ENCODE results near the gene ZC3HAV1. TPM values are rescaled to one million over a fixed set of nuclear protein-coding genes. Genes with fewer than 3 reads are reported as not detected.
A peak's percentile ranks its signal among the peaks of the same experiment; 100 is the strongest.

The ZC3HAV1 gene
- total RNA-seq, 1 donor from 2014 or later: 20.7 TPM

DNA sequence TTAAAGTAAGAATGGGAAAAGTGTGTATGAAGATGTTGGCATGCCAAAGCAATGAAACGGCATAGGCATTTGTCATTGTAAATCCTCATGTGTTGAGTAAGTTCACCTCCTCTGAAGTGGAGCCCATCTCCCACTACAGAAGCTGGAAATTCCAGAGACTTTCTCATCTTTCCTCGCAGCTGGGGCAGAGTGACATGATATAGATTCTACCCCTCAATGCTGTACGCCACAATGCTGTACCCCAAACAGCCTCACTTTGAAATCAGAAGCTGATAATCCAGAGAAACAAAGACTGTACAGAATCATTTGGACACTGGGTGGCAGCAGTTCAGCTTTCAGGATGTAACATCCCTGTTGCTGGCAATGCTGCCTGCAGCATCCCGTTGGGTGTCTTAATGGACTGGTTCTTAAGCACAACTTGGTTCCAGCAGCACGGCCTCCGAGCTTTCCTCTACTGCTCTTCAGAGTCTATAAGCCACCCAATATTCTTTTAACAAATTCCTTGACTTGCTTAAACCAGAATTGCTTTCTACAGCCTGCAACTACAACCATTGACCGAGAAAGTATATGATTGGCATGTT lies 92.5 kb downstream of the ZC3HAV1 start:
- TF ChIP-seq, protein P1, sequence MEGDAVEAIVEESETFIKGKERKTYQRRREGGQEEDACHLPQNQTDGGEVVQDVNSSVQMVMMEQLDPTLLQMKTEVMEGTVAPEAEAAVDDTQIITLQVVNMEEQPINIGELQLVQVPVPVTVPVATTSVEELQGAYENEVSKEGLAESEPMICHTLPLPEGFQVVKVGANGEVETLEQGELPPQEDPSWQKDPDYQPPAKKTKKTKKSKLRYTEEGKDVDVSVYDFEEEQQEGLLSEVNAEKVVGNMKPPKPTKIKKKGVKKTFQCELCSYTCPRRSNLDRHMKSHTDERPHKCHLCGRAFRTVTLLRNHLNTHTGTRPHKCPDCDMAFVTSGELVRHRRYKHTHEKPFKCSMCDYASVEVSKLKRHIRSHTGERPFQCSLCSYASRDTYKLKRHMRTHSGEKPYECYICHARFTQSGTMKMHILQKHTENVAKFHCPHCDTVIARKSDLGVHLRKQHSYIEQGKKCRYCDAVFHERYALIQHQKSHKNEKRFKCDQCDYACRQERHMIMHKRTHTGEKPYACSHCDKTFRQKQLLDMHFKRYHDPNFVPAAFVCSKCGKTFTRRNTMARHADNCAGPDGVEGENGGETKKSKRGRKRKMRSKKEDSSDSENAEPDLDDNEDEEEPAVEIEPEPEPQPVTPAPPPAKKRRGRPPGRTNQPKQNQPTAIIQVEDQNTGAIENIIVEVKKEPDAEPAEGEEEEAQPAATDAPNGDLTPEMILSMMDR (conservative IDR thresholded peaks at IDR 0.05): peak; percentile 77
- Mint-ChIP-seq H3K36me3 (no peaks in the 10 kb centered on the region), H3K27me3 (no peaks in the 10 kb centered on the region), H3K4me1 (ENCODE audit: unreplicated experiment) (no peaks in the 10 kb centered on the region), H3K4me3 (no peak overlapping the region), H3K9me3 (no peaks in the 10 kb centered on the region), H3K27ac (no peak overlapping the region)
- no peak for DNase-seq (ENCODE audit: extremely low spot score, unreplicated experiment)

DNA sequence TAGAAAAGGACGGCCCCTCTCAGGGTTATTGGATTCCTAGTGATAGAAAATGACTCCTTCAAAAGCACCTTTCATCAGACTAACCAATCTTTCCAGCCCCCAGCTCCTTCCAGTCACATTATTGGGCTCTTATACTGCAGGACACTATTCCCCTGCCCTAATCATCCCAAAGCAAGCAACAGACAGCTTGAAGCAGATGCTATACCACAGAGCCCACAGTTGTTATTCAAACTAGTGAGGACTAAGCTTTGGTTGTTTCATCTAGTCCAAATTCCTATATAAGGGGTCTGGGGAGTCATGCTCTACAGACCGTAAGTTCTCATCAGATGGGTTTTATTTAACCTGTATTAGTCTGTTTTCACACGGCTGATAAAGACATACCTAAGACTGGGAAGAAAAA lies 98.1 kb downstream of the ZC3HAV1 start:
- Mint-ChIP-seq H3K4me3 (no peak overlapping the region), H3K4me1 (ENCODE audit: unreplicated experiment) (no peaks in the 10 kb centered on the region), H3K27me3 (no peaks in the 10 kb centered on the region), H3K36me3 (no peaks in the 10 kb centered on the region), H3K9me3 (no peaks in the 10 kb centered on the region), H3K27ac (no peak overlapping the region)
- DNase-seq (ENCODE audit: extremely low spot score, unreplicated experiment): no peak
- TF ChIP-seq, protein P1 (conservative IDR thresholded peaks at IDR 0.05): no peak

DNA sequence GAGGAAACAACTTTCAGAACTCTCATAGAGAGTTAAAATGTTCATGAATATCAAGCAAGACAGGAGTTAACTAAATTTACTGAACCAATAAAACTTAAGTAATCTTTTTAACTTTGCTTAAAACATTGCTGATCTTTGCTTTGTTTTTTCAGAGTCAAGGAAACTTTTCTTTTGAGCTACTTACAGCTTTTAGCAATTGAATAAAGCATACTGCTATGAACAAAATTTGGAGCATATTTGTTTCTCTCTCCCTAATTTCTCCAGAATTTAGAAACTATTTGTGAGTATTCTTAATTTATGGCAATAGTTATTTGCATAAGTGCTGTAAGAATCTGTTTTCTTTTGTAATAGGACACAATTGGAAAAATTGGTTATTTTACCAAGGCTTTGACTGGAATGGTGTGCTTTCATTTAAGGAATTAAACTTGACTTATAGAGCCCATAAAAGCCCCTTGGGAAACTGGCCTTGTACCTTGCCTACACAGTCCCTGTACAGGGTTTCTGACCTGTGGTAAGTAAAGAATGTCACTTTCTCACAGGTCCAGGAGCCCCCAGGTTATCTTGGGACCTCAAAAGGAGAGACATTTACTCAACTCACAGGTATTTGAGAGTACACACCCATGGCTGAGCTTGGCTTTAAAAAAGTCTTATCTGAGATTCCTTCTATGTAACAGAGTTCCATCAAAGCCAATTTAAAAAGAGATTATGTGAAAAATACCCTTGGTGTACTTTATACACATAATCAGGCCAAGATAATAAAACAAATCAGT lies 105.0 kb downstream of the ZC3HAV1 start:
- Mint-ChIP-seq H3K27me3 (no peaks in the 10 kb centered on the region), H3K9me3 (peaks cover 7% of the 10 kb centered on the region), H3K4me1 (ENCODE audit: unreplicated experiment) (no peaks in the 10 kb centered on the region), H3K4me3 (no peak overlapping the region), H3K27ac (no peak overlapping the region), H3K36me3 (no peaks in the 10 kb centered on the region)
- TF ChIP-seq, protein P1 (conservative IDR thresholded peaks at IDR 0.05): no peak
- no peak for DNase-seq (ENCODE audit: extremely low spot score, unreplicated experiment)

DNA sequence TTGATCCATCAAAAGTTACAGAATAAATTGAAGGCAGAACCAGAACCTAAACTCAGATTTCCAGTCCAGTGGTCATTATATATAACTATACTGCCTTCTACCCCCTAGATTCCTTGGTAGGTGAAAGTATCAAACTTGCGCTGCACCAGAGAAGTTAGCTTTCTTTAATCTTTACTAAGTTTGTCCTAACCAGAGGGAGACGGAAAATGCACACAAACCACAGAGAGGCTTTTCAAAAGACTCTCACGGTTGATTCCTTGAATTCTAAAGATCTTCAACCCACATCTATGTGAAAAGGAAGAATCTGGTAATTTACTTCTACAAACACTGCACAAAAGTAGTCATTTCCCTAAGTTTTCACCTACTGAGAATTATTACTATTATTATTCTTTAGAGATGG lies 110.1 kb downstream of the ZC3HAV1 start:
- Mint-ChIP-seq H3K4me1 (ENCODE audit: unreplicated experiment) (no peaks in the 10 kb centered on the region), H3K27ac (no peak overlapping the region), H3K36me3 (no peaks in the 10 kb centered on the region), H3K9me3 (no peaks in the 10 kb centered on the region), H3K27me3 (no peaks in the 10 kb centered on the region), H3K4me3 (no peak overlapping the region)
- TF ChIP-seq, protein P1 (conservative IDR thresholded peaks at IDR 0.05): no peak
- DNase-seq (ENCODE audit: extremely low spot score, unreplicated experiment): no peak

Other genes with a start within 250 kb of the ZC3HAV1 start
- 14.0 and 24.4 TPM in 2 replicates for gene KIAA1549, start 128.3 kb downstream of the ZC3HAV1 start, total RNA-seq (ENCODE audit: low replicate concordance)
- 3.1 and 31.3 TPM in 2 replicates for gene ZC3HAV1L, start 73.7 kb downstream of the ZC3HAV1 start, total RNA-seq (ENCODE audit: low replicate concordance)
- gene UBN2, start 121.5 kb upstream of the ZC3HAV1 start, total RNA-seq (ENCODE audit: low replicate concordance): 26.3 and 31.7 TPM in 2 replicates
- 13.9 and 15.2 TPM in 2 replicates for gene FMC1, start 231.6 kb upstream of the ZC3HAV1 start, total RNA-seq (ENCODE audit: low replicate concordance)